Fibroblast of lung (primary cell): ENCODE measurements around the gene GPR3. TPM values are rescaled to one million over a fixed set of nuclear protein-coding genes. Genes with fewer than 3 reads are reported as not detected.
A peak's percentile ranks its signal among the peaks of the same experiment; 100 is the strongest.

Source experiments
- DNase-seq, 2 donors: peaks; one replicate each; pipeline versions ENCODE4 v3.0.0 to v3.0.0-alpha.2; 2010; ENCODE audit warnings: low read depth in 2 of 2
- H2AFZ ChIP-seq: 2 replicates; pipeline ENCODE4 v1.5.1; 2012; ENCODE audit warnings: low read length, control low read depth, inconsistent platforms
- H3K27ac ChIP-seq: 2 replicates; pipeline ENCODE4 v1.5.1; 2011; ENCODE audit warnings: low read length, control low read depth; ENCODE audit not compliant: insufficient read depth
- H3K27me3 ChIP-seq: 2 replicates; pipeline ENCODE4 v1.5.1; 2011; ENCODE audit warnings: mild to moderate bottlenecking, low read length; ENCODE audit not compliant: control insufficient read depth, insufficient read depth
- H3K36me3 ChIP-seq: 2 replicates; pipeline ENCODE4 v1.5.1; 2011; ENCODE audit warnings: low read length; ENCODE audit not compliant: control insufficient read depth, insufficient read depth
- H3K4me1 ChIP-seq: 2 replicates; pipeline ENCODE4 v1.5.1; 2011; ENCODE audit warnings: low read length; ENCODE audit not compliant: control insufficient read depth, insufficient read depth; ENCODE audit errors: extremely low read depth
- H3K4me2 ChIP-seq: 2 replicates; pipeline ENCODE4 v1.5.1; 2011; ENCODE audit warnings: low read length, control low read depth; ENCODE audit not compliant: insufficient read depth; ENCODE audit errors: extremely low read depth
- H3K4me3 ChIP-seq, 4 experiments: fragments of 200-600 bp in 1 of 4; sonication (generic) in 1 of 4; replicated peaks in 1 of 4; 2 replicates each; pipeline ENCODE4 v1.5.1; 2011 to 2016; ENCODE audit warnings: low read length in 4 of 4, low read depth in 3 of 4, mild to moderate bottlenecking in 3 of 4, control low read depth in 2 of 4, inconsistent platforms in 1 of 4, mixed read lengths in 1 of 4; ENCODE audit not compliant: insufficient read depth in 1 of 4; ENCODE audit errors: control extremely low read depth in 1 of 4
- H3K79me2 ChIP-seq: 2 replicates; pipeline ENCODE4 v1.5.1; 2012; ENCODE audit warnings: mild to moderate bottlenecking, low read length, inconsistent platforms; ENCODE audit not compliant: control insufficient read depth, insufficient read depth
- H3K9ac ChIP-seq: 2 replicates; pipeline ENCODE4 v1.5.1; 2011; ENCODE audit warnings: mild to moderate bottlenecking, low read length, control low read depth; ENCODE audit not compliant: insufficient read depth
- H3K9me3 ChIP-seq: 2 replicates; pipeline ENCODE4 v1.5.1; 2012; ENCODE audit warnings: low read depth, low read length; ENCODE audit not compliant: control insufficient read depth, insufficient read depth
- H4K20me1 ChIP-seq: 2 replicates; pipeline ENCODE4 v1.5.1; 2011; ENCODE audit warnings: low read length; ENCODE audit not compliant: control insufficient read depth, insufficient read depth; ENCODE audit errors: extremely low read depth
- CTCF ChIP-seq, 2 donors: IDR thresholded peaks in 1 of 2; conservative IDR thresholded peaks in 1 of 2; 1 replicate in 1 of 2; 2 replicates in 1 of 2; pipeline ENCODE4 v1.5.1; 2011 to 2012; ENCODE audit warnings: low read length in 2 of 2, control low read depth in 1 of 2, inconsistent platforms in 1 of 2, low read depth in 1 of 2, mild to moderate bottlenecking in 1 of 2
- EZH2 ChIP-seq: IDR thresholded peaks from 2 replicates; pipeline ENCODE4 v1.5.1; 2012; ENCODE audit warnings: low read length, control low read depth, mild to moderate bottlenecking; ENCODE audit errors: missing control alignments
- polyA plus RNA-seq, 2 donors: library from polyadenylated mRNA; depleted of rRNA in 1 of 2; stranded (reverse) in 1 of 2; unstranded in 1 of 2; fragments of >200 nt; gene quantifications; 2 replicates each; pipeline ENCODE4 v1.2.1, GENCODE V29; 2011 to 2012; ENCODE audit warnings: missing spikeins in 1 of 2
- total RNA-seq: library from RNA; depleted of rRNA; stranded (reverse); fragments of >200 nt; gene quantifications from 2 replicates; pipeline ENCODE4 v1.2.1, GENCODE V29; 2014

GPR3 gene
- total and polyA plus RNA-seq, 2 donors (not counting 1 experiment from before 2014, with no cell fraction given): 0.17 to 0.82 TPM

DNA sequence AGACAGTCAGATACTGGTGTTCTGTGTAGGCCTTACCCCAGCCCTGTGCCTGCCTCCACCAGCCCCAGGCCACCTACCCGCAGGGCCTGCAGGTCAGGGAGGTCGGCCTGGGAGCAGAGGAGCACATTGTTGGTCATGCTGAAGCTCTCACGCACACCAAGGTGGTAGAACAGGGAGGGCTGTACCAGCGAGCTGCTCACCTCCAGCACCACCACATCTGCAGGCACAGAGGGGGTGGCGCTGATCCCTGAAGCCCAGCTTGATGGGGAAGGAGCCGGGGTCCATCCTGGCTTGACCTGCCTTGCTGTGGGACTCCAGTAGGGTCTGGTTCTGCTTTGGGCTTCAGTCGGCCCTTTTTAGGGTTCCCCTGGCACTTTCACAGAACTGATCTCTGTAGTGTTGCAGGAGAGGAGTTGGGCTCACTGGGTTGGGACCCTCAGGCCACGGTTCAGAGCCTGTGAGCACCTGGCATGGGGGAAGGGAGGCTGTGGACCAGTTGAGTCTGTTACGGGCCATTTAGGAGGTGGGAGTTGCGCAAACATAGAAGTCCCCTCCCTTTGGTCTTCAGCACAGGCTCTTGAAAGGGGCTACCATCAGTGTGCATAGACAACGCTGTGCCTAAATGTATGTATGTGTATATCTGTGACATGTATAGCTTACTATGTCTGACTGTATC is 27.6 kb upstream of the GPR3 start:
- Histone ChIP-seq H3K36me3 (peaks cover 22% of the 10 kb centered on the region), H3K27me3 (no peaks in the 10 kb centered on the region), H3K4me1 (peaks cover 11% of the 10 kb centered on the region), H3K9me3 (no peaks in the 10 kb centered on the region), H3K4me3 (peak overlapping the region; percentile 42 to 73 (median 53)), H3K4me2 (peak overlapping the region; percentile 100), H3K27ac (peak overlapping the region; percentile 85), H3K79me2 (peaks cover 10% of the 10 kb centered on the region), H4K20me1 (no peaks in the 10 kb centered on the region), H2AFZ (peak overlapping the region; percentile 93), H3K9ac (no peak overlapping the region)
- TF ChIP-seq EZH2 (no peak), CTCF (conservative IDR thresholded peaks at IDR 0.05 in 1 of 2, IDR thresholded peaks at IDR 0.05 in 1 of 2; ENCODE audit: low read depth in 1 of 2, low read length in 2 of 2) (no peak)
- DNase-seq: no peak

- peaks cover 11% of the 10 kb centered on the region for H3K4me1 ChIP-seq
- no peaks in the 10 kb centered on the region for H3K9me3 ChIP-seq
- H3K27ac ChIP-seq: peak overlapping the region; percentile 85
- TF ChIP-seq EZH2 (no peak), CTCF (conservative IDR thresholded peaks at IDR 0.05 in 1 of 2, IDR thresholded peaks at IDR 0.05 in 1 of 2; ENCODE audit: low read depth in 1 of 2, low read length in 2 of 2) (no peak)
- peaks cover 10% of the 10 kb centered on the region for H3K79me2 ChIP-seq
- H3K27me3 ChIP-seq: no peaks in the 10 kb centered on the region
- H3K9ac ChIP-seq: peak overlapping the region; percentile 89
- H3K36me3 ChIP-seq: peaks cover 19% of the 10 kb centered on the region
- H4K20me1 ChIP-seq: no peaks in the 10 kb centered on the region
- H3K4me3 ChIP-seq: peak overlapping the region; percentile 70 to 79 (median 75)
- DNase-seq: peak; percentile 84 to 90
- H3K4me2 ChIP-seq: peak overlapping the region; percentile 100
- H2AFZ ChIP-seq: peak overlapping the region; percentile 93
These were observed 26.9 kb upstream of the GPR3 start for GRCh38 chr1:27365372-27366112.

DNA sequence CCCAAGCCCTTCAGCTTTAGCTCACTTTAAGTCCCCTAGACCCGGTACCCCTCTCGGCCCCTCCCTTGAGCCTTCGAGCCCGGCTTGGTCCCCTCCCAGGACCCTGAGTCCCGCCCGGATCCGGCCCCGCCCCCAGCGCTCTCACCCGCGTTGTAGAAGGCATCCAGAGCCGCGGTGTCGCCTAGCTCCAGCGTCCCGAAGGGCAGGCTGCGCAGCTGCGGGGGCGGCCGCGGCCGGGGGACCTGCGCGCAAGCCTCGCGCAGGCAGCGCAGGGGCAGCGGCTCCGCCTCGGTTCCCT is 26.4 kb upstream of the GPR3 start:
- H3K27ac ChIP-seq: peak overlapping the region; percentile 85
- peak overlapping the region; percentile 70 to 79 (median 75) for H3K4me3 ChIP-seq
- peaks cover 18% of the 10 kb centered on the region for H3K36me3 ChIP-seq
- H3K9ac ChIP-seq: peak overlapping the region; percentile 89
- no peak overlapping the region for H2AFZ ChIP-seq
- TF ChIP-seq EZH2 (no peak), CTCF (conservative IDR thresholded peaks at IDR 0.05 in 1 of 2, IDR thresholded peaks at IDR 0.05 in 1 of 2; ENCODE audit: low read depth in 1 of 2, low read length in 2 of 2) (no peak)
- peak; percentile 66 to 73 for DNase-seq
- H3K79me2 ChIP-seq: peaks cover 10% of the 10 kb centered on the region
- H3K4me2 ChIP-seq: peak overlapping the region; percentile 78
- H3K9me3 ChIP-seq: no peaks in the 10 kb centered on the region
- no peaks in the 10 kb centered on the region for H4K20me1 ChIP-seq
- no peaks in the 10 kb centered on the region for H3K27me3 ChIP-seq
- H3K4me1 ChIP-seq: peaks cover 11% of the 10 kb centered on the region
